Measurements from ENCODE around the gene LPO.

The LPO gene

DNA sequence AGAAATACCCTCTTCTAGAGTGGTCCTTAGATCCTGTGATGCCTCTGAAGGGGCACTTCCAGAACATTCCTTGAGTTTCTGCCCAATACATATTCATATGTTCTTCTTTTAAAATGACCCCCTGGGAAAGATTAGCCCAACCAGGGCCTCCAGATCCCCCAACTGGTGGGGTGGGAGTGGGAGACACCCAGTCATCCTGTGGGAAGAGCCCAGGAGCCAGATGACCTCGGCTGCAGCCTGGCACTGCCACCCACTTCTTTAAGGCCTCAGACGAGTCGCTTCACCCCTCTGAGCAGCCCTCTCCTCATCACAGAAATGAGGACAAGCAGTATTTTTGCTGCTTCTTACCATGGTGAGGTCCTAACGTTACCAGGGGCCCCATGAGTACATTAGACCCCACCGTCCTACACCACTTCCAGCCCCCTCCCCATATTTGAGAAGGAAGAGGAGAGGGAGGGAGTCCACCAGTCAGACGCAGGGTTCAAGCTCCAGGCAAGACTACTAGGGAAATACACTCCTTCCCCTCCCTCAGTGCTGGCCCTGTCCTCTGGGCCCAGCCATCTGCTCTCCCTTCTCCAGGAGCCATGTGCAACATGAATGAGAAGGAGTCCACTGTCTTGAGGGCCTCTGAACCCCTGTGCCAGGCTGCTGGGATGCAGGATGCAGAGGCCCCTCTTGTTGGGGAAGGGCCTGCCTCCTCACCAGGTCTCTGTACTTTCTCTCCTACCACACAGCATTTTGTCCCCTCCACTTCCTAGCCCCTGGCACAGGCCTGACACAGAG lies 30.6 kb downstream of the LPO start:
- in situ Hi-C loops (cut with HindIII; ENCODE audit: low pct_unique_long_range_greater_than_20kb, low sequenced_read_pairs), result no loop called here
- TF ChIP-seq JUND (IDR thresholded peaks at IDR 0.05; ENCODE audit: low read depth), result no peak
- DNase-seq (ENCODE audit: low read depth in 1 of 2, low spot score in 1 of 2), result no peak

DNA sequence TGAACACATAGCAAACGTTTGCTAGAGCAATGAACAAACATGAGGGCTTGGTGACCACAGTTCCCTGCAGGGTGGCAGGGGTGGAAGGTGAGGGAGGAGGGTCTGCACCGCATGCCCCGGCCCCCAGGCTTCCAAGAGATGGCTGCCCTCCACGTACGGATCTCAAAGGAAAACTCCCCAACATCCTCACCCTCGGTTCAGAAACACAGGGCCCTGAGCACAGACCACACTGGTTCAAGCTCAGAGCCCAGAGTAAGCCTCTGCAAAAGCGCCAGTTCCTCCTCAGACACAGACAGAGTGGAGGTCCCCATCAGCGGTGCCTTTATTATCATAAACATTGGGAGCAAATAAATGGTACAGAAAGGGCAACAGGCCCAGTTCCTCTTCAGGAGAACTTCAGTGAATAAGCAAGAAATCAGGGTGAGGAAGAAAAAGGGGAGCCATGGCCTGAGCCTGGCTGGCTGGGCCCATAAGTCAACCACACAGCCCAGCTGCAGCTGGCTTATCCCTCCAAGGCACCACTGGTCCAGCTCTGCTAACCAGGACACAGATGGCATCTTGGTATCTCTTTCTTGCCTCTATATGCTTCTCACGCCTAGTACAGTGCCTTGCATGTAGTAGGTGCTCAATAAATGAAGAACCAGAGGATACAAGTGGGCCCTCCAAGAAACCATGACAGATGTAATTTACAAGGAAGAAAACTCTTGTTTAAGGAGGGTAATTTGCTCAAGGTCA lies 31.3 kb downstream of the LPO start:
- no peak for DNase-seq (ENCODE audit: low read depth in 1 of 2, low spot score in 1 of 2)
- TF ChIP-seq JUND (IDR thresholded peaks at IDR 0.05; ENCODE audit: low read depth), result no peak
- in situ Hi-C loops (cut with HindIII; ENCODE audit: low pct_unique_long_range_greater_than_20kb, low sequenced_read_pairs), result no loop called here

DNA sequence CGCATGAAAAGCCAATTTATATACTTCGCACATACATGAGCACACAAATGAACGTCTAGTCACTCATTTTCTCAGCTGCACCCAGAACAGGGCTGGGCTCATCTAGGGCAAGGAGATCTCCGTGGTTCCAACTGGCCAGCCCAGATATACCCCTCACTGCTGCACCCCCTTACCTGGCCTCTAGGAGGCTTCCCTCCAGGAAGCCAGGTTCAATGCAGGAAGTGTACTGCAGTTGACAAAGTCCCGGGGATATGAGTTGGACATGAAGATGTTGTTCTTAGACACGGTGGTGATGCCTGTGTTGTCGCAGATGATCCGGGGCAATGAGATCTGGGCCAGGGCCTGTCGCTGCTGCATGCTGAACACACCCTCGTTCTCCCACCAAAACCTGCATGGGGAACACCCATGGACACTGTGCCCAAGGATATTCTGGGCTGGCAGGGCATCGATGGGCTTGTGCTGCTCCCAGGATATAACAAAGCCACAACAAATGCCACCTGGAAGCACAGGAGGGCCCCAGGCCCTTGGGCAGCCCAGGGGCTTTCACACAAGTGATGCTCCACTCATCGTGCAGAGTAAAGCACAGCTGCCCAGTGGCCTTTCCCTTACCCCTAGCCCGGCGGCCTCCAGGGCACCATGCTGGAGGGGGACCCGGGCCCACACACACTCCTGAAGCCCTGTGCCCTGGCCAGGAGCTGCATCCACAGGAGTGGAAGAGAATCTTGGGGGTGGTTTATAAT lies 32.3 kb downstream of the LPO start:
- DNase-seq (ENCODE audit: low read depth in 1 of 2, low spot score in 1 of 2), result peak in 1 of 2 experiments; percentile 36
- TF ChIP-seq JUND (IDR thresholded peaks at IDR 0.05; ENCODE audit: low read depth), result no peak
- in situ Hi-C loops (cut with HindIII; ENCODE audit: low pct_unique_long_range_greater_than_20kb, low sequenced_read_pairs), result no loop called here

DNA sequence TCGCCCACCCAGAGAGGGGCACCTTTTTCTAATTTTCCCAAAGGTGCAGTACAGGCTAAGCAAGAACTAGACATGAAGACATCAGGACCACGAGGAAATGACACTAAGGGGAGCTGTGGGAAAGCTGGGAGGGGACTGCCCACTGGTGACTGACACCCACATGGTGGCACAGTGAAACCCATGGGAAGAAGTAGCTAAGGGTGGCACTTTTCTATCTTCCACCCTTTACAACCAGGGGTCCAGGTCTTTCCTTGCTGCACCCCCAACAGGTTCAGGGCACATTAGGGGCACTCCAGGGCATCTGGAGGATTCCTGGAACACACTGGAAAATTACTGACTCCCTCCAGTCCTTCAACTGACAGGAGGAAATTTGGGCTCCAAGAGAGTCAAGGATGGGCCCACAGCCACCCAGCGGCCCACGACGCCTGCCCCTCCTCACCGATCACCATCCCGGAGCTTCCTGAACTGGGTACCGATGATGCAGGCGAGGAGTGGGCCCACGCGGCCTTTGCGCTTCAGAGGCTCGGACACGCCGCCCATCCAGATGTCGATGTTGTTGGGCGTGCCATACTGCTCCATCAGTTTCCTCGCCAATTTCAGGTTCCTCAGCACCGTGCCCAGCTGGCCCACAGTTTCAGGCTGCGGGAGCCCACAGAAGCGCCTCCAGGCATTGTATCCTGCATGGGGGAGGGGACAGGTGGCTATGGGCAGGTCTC lies 33.0 kb downstream of the LPO start:
- in situ Hi-C loops (cut with HindIII; ENCODE audit: low pct_unique_long_range_greater_than_20kb, low sequenced_read_pairs), result no loop called here
- TF ChIP-seq JUND (IDR thresholded peaks at IDR 0.05; ENCODE audit: low read depth), result no peak

DNA sequence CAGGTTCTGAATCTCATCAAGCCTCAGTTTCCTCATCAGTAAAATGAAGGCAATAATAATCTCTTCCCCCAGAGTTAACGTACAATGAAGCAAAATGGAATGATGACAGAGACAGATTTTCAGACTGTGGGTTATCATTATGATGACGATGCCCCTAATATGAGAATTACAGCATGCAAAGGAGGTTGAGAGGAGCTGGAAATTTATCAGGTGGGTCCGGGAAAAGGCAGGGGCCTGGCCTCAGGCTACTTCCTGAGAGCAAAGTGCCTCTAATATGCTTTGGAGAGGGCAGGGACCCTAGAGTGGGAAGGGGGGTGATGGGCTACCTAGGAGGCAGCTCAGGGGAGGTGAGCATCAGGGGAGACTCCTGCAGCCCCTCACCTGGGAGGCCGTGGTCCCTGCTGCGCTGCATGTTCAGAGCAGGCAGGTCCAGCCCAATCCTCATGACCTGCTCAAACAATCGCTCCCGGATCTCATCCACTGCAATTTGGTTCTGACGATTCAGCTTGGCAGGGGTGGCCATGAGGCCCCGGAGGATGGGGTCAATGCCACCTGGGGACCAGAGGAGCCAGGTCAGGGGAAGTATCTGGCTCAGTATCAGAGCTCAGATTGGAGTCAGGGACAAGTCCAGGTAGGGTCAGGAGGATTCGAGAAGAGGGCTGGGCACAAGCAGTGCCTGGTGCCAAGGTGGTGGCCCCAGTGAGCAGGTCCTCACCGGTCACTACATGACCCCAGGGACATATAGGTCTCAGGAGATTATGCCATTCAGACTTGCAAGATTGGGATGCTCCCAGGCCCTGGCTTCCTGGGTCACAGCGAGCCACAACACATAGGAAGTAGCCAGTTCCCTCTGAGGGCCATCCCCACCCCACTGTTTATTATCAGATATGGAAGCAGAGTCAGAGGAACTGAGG lies 34.2 kb downstream of the LPO start:
- DNase-seq (ENCODE audit: low read depth in 1 of 2, low spot score in 1 of 2), result no peak
- in situ Hi-C loops (cut with HindIII; ENCODE audit: low pct_unique_long_range_greater_than_20kb, low sequenced_read_pairs), result no loop called here
- TF ChIP-seq JUND (IDR thresholded peaks at IDR 0.05; ENCODE audit: low read depth), result no peak

More for the DNA sequence above, 33.0 kb downstream of the LPO start:
- DNase-seq (ENCODE audit: low read depth in 1 of 2, low spot score in 1 of 2), result no peak

DNA sequence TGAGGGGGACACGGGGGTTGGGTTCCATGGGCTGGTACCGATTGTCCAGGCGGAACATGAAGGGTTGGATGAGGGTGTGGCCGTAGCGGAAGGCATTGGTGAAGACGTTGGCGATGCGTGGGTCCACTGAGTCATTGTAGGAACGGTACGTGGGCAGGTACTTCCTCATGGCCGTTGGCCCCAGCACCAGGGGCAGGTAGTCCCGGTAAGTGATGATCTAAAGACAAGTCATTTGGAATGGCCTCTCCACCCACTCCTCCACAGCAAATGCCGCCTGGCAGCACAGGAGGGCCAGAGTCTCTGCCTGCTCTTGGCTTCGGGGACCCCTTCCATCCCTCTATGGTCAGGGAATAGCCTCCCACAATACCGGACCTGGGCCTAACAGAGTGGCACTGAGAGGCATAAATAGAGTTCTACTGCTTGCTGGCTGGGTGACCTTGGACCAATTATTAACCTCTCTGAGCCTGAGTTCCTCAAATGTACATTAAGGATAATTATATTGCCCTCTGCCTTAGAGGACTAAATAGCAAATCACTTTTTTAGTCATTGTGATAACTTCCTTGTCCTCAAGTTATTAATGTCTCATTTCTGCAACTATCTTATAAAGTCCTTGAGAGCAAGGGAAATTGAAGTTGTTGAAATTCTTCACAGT lies 35.2 kb downstream of the LPO start:
- TF ChIP-seq JUND (IDR thresholded peaks at IDR 0.05; ENCODE audit: low read depth), result no peak
- in situ Hi-C loops (cut with HindIII; ENCODE audit: low pct_unique_long_range_greater_than_20kb, low sequenced_read_pairs), result no loop called here
- DNase-seq (ENCODE audit: low read depth in 1 of 2, low spot score in 1 of 2), result no peak

DNA sequence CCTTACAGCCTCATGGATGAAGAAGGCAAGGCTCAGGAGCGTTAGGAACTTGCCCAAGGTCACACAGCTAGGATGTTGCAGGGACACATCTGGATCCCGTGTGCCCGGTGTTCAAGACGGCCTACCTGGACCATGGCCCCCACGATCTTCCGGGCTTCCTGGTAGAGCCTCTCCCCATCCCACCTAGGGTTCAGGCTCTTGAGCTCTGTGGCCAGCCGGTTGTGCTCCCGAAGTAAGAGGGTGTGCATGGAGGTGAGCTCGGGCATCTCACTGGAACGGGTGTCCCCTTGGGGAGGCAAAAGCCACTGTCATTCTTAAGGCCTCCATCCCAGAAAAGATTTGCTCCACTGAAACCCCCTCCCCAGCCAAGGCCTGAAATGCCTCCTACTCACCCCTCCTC lies 37.0 kb downstream of the LPO start:
- no peak for DNase-seq (ENCODE audit: low read depth in 1 of 2, low spot score in 1 of 2)
- in situ Hi-C loops (cut with HindIII; ENCODE audit: low pct_unique_long_range_greater_than_20kb, low sequenced_read_pairs), result no loop called here
- no peak for TF ChIP-seq JUND (IDR thresholded peaks at IDR 0.05; ENCODE audit: low read depth)

DNA sequence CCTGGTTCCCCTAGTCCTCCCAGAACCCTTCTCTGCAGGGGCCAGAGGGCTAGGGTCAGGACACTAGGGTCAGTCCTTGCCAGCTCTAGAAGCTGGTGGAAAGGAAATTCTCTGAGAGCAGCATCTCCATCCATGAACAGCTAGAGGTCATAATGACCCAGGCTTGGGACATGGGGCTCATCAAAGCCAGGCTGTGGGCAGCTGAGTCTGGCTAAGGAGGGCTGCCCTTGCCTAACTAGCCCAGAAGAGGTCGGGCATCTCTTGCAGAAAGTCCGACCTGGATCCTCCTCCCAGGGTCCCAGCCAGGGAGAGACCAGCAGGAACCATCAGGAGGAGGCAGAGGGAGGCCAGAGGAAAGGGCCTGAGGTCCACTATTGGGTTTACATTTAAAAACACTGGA lies 38.0 kb downstream of the LPO start:
- DNase-seq (ENCODE audit: low read depth in 1 of 2, low spot score in 1 of 2), result no peak
- no peak for TF ChIP-seq JUND (IDR thresholded peaks at IDR 0.05; ENCODE audit: low read depth)
- in situ Hi-C loops (cut with HindIII; ENCODE audit: low pct_unique_long_range_greater_than_20kb, low sequenced_read_pairs), result no loop called here

DNA sequence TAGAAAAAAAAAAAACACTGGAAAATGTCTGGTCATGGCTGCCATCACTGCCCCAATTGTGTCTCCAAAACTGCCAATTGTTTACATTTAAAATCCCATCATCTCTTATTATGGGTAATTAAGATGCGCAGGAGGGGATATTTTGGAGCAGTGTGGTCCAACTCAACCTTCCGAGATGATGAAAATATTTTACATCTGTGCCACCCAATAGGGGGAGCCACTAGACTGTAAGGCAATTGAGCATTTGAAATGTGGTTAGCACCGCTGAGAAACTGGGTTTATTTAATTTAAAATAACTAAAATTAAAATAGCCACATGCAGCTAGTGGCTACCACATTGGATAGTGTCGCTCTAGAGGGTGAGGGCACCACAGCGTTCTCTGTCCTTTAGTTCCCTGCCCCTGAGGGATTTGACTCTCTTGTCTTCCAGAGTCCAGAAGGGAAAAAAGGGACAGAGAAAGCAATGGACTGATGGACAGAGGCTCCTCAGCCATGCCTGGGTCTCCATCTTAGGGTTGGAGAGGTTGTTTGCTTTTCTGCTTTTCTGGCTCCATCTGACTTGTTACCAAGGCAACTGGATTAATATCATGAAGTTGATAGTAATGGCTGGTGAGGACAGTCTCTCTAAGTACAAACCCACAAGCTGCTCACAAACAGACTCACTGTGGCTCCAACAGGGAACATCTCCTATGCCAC lies 38.9 kb downstream of the LPO start:
- in situ Hi-C loops (cut with HindIII; ENCODE audit: low pct_unique_long_range_greater_than_20kb, low sequenced_read_pairs), result no loop called here
- peak in 1 of 2 experiments; percentile 35 for DNase-seq (ENCODE audit: low read depth in 1 of 2, low spot score in 1 of 2)
- no peak for TF ChIP-seq JUND (IDR thresholded peaks at IDR 0.05; ENCODE audit: low read depth)

DNA sequence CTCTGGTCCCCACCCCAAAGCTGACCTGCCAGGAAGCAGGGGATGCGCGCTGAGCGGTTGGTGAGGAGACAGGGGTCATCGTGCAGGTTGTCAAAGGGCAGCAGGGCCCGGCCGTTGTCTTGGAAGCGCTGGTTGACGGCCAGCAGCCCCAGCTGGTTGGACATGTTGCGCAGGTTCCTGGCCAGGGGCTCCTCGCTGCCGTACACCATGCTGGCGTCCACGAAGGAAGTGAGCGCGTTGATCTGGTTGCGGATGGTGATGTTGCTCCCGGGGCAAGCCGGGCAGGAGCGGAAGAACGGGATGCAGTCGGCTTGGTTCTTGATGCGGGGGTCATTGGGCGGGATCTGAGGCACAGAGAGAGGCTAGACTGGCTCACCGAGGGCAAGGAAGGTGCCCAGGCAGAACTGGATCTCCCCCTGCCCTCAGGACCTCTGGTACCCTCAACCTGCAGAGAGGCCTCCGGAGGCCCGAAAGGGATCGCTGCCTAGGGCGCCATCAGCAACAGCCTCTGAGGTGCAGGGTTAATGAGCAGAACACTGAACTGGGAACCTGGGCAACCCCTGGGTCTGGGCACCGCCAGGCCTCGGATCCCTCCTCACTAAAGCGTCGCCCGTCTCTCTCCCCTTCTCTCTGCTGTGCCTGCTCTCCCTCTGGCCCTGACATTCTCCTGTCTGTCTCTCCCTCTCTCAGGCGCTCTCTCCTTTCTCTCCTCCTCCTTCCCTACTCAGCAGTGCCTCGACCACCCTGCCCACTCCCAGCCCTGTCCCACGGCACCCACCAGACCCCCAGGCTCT lies 39.6 kb downstream of the LPO start:
- in situ Hi-C loops (cut with HindIII; ENCODE audit: low pct_unique_long_range_greater_than_20kb, low sequenced_read_pairs), result no loop called here

More for the DNA sequence above, 39.6 kb downstream of the LPO start:
- no peak for TF ChIP-seq JUND (IDR thresholded peaks at IDR 0.05; ENCODE audit: low read depth)
- no peak for DNase-seq (ENCODE audit: low read depth in 1 of 2, low spot score in 1 of 2)

Measured in T47D (cell line).